Measurements from ENCODE around the gene MAPK14.

DNA sequence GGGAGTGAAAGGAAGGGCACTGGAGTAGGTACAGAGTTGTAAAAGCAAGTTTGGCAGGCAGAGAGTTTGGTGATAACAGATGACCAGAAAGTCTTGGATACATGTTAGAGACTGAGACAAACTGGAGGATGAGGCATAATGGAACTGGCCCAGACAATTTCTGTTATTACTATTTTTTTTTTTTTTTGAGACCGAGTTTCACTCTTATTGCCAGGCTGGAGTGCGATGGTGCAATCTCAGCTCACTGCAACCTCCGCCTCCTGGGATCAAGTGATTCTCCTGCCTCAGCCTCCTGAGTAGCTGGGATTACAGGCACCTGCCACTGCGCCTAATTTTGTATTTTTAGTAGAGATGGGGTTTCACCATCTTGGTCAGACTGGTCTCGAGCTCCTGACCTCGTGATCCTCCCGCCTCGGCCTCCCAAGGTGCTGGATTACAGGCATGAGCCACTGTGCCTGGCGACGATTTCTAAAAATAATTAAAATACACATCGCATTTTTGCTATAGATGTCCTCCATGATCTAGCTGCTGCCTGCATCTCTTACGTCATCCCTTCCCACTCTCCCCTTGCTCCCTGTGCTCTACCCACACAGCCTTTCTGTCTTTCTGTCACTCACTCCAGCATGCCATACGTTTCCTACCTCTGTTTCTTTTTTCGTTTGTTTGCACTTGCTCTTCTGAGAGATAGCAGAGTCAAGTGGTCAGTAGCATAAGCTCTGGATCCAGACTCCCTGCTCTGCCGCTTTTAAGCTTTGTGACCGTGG lies 23.5 kb downstream of the MAPK14 start:
- TF ChIP-seq ZNF217 (CRISPR knock-in tag; IDR thresholded peaks at IDR 0.05): no peak
- no peak for TF ChIP-seq ZNF140 (CRISPR knock-in tag; IDR thresholded peaks at IDR 0.05)
- no peak for TF ChIP-seq ZNF354B (CRISPR knock-in tag; IDR thresholded peaks at IDR 0.05)
- TF ChIP-seq, protein P1, sequence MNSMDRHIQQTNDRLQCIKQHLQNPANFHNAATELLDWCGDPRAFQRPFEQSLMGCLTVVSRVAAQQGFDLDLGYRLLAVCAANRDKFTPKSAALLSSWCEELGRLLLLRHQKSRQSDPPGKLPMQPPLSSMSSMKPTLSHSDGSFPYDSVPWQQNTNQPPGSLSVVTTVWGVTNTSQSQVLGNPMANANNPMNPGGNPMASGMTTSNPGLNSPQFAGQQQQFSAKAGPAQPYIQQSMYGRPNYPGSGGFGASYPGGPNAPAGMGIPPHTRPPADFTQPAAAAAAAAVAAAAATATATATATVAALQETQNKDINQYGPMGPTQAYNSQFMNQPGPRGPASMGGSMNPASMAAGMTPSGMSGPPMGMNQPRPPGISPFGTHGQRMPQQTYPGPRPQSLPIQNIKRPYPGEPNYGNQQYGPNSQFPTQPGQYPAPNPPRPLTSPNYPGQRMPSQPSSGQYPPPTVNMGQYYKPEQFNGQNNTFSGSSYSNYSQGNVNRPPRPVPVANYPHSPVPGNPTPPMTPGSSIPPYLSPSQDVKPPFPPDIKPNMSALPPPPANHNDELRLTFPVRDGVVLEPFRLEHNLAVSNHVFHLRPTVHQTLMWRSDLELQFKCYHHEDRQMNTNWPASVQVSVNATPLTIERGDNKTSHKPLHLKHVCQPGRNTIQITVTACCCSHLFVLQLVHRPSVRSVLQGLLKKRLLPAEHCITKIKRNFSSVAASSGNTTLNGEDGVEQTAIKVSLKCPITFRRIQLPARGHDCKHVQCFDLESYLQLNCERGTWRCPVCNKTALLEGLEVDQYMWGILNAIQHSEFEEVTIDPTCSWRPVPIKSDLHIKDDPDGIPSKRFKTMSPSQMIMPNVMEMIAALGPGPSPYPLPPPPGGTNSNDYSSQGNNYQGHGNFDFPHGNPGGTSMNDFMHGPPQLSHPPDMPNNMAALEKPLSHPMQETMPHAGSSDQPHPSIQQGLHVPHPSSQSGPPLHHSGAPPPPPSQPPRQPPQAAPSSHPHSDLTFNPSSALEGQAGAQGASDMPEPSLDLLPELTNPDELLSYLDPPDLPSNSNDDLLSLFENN (IDR thresholded peaks at IDR 0.05; ENCODE audit: low read depth in 2 of 2, low read length in 2 of 2): no peak
- TF ChIP-seq, protein P2, sequence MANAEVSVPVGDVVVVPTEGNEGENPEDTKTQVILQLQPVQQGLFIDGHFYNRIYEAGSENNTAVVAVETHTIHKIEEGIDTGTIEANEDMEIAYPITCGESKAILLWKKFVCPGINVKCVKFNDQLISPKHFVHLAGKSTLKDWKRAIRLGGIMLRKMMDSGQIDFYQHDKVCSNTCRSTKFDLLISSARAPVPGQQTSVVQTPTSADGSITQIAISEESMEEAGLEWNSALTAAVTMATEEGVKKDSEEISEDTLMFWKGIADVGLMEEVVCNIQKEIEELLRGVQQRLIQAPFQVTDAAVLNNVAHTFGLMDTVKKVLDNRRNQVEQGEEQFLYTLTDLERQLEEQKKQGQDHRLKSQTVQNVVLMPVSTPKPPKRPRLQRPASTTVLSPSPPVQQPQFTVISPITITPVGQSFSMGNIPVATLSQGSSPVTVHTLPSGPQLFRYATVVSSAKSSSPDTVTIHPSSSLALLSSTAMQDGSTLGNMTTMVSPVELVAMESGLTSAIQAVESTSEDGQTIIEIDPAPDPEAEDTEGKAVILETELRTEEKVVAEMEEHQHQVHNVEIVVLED (CRISPR knock-in tag; IDR thresholded peaks at IDR 0.05): no peak
- TF ChIP-seq CAMTA2 (CRISPR knock-in tag; conservative IDR thresholded peaks at IDR 0.05): no peak
- no peak for TF ChIP-seq EGR1 (conservative IDR thresholded peaks at IDR 0.05)
- TF ChIP-seq FOXA1 (IDR thresholded peaks at IDR 0.05; ENCODE audit: borderline replicate concordance): no peak
- TF ChIP-seq, protein P3, sequence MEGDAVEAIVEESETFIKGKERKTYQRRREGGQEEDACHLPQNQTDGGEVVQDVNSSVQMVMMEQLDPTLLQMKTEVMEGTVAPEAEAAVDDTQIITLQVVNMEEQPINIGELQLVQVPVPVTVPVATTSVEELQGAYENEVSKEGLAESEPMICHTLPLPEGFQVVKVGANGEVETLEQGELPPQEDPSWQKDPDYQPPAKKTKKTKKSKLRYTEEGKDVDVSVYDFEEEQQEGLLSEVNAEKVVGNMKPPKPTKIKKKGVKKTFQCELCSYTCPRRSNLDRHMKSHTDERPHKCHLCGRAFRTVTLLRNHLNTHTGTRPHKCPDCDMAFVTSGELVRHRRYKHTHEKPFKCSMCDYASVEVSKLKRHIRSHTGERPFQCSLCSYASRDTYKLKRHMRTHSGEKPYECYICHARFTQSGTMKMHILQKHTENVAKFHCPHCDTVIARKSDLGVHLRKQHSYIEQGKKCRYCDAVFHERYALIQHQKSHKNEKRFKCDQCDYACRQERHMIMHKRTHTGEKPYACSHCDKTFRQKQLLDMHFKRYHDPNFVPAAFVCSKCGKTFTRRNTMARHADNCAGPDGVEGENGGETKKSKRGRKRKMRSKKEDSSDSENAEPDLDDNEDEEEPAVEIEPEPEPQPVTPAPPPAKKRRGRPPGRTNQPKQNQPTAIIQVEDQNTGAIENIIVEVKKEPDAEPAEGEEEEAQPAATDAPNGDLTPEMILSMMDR (IDR thresholded peaks at IDR 0.05 in 2 of 3, conservative IDR thresholded peaks at IDR 0.05 in 1 of 3; ENCODE audit: insufficient read depth in 2 of 3, low read depth in 1 of 3, low read length in 3 of 3): no peak
